WERI-Rb-1 (cell line): ENCODE measurements around the gene OTOG.

Experiments
- DNase-seq: peaks from one replicate; pipeline ENCODE4 v3.0.0-alpha.2; 2020
- H3K27ac ChIP-seq: fragments of 250-450 bp; sonication (Bioruptor Pico); 2 replicates; pipeline ENCODE4 v1.5.1; 2020; ENCODE audit warnings: mild to moderate bottlenecking, moderate library complexity
- H3K27me3 ChIP-seq: fragments of 250-450 bp; sonication (Bioruptor Pico); 2 replicates; pipeline ENCODE4 v1.5.1; 2021; ENCODE audit warnings: mild to moderate bottlenecking, low read depth, moderate library complexity; ENCODE audit not compliant: insufficient read depth, severe bottlenecking
- H3K36me3 ChIP-seq: fragments of 250-450 bp; sonication (Bioruptor Pico); 2 replicates; pipeline ENCODE4 v1.5.1; 2020; ENCODE audit warnings: mild to moderate bottlenecking, moderate library complexity
- H3K4me3 ChIP-seq: 2 replicates; pipeline ENCODE4 v1.5.1; 2011; ENCODE audit warnings: low read depth, mild to moderate bottlenecking, control low read depth, low read length
- H3K9me3 ChIP-seq: fragments of 250-450 bp; sonication (Bioruptor Pico); 2 replicates; pipeline ENCODE4 v1.5.1; 2021; ENCODE audit warnings: mild to moderate bottlenecking, moderate library complexity; ENCODE audit not compliant: severe bottlenecking
- TF ChIP-seq, protein P1 (sequence below): IDR thresholded peaks from 2 replicates; pipeline ENCODE4 v1.5.1; 2011; ENCODE audit warnings: low read depth, mild to moderate bottlenecking, control low read depth, inconsistent platforms, low read length

OTOG gene

DNA sequence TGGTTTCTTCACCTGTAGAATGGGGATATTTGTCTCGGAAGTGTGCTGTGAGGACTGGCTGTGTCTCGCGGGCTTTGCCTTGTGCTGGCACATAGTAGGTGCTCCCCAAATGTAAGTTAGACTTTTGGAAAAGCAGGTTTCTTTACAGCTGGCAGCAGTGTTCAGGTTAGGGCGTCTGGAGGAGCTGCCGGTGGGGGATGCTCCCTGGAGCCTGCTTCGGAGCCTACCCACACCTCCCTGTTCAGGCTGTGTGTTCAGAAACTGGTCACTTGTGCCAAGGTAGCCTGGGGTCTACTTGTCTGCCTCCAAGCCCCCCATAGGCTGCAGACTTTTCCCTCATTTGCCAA is 60.0 kb downstream of the OTOG start:
- H3K4me3 ChIP-seq = no peak overlapping the region
- no peaks in the 10 kb centered on the region for H3K36me3 ChIP-seq
- H3K27me3 ChIP-seq = no peaks in the 10 kb centered on the region
- TF ChIP-seq, protein P1, sequence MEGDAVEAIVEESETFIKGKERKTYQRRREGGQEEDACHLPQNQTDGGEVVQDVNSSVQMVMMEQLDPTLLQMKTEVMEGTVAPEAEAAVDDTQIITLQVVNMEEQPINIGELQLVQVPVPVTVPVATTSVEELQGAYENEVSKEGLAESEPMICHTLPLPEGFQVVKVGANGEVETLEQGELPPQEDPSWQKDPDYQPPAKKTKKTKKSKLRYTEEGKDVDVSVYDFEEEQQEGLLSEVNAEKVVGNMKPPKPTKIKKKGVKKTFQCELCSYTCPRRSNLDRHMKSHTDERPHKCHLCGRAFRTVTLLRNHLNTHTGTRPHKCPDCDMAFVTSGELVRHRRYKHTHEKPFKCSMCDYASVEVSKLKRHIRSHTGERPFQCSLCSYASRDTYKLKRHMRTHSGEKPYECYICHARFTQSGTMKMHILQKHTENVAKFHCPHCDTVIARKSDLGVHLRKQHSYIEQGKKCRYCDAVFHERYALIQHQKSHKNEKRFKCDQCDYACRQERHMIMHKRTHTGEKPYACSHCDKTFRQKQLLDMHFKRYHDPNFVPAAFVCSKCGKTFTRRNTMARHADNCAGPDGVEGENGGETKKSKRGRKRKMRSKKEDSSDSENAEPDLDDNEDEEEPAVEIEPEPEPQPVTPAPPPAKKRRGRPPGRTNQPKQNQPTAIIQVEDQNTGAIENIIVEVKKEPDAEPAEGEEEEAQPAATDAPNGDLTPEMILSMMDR = no peak
- H3K9me3 ChIP-seq = no peaks in the 10 kb centered on the region
- DNase-seq = no peak
- H3K27ac ChIP-seq = no peak overlapping the region

DNA sequence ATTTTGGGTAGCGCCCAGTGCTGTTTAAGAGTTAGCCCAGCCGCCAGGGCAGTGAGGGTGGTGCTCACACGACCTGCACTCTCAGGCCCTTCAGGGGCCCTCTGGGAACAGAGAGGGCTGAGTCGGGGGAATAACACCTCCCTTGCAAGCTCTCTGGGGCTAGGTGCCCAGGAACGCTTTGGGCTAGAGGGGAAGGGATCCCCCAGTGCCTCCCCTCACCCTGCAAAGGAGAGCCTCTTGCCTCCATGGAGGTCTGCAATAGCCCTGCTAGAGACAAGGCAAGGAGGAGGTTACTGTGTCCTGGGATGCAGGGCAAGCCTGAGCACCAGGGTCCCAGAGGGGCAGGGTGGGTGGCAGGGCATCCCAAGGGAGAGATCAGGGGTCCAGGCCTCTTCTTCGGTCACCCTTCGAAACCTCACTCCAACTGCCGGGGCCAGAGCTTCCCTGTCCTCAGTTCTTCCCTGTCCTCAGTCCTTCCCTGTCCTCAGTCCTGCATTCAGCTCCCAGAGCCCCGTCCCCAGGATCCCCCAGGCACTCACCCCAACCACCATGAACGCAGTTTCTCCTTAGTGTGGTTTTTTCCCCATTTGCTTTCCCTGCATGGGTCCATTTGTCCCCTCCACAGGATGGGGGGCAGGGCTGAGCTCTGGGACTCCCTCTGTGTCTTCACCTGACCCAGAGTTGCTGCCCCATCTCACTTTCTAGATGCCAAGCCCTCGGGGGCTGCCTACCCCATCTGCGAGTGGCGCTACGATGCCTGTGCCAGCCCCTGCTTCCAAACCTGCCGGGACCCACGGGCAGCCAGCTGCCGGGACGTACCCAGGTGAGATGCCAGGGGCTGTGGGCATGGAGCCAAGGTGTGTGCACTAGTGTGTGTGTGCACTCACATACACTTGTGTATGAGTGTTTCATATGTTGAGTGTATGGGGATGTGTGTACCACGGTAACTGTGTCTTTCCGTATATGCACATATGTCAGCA is 60.8 kb downstream of the OTOG start:
- Histone ChIP-seq H3K36me3 (no peaks in the 10 kb centered on the region), H3K27me3 (no peaks in the 10 kb centered on the region), H3K27ac (no peak overlapping the region), H3K9me3 (no peaks in the 10 kb centered on the region), H3K4me3 (no peak overlapping the region)
- TF ChIP-seq, protein P1 = no peak
- no peak for DNase-seq

DNA sequence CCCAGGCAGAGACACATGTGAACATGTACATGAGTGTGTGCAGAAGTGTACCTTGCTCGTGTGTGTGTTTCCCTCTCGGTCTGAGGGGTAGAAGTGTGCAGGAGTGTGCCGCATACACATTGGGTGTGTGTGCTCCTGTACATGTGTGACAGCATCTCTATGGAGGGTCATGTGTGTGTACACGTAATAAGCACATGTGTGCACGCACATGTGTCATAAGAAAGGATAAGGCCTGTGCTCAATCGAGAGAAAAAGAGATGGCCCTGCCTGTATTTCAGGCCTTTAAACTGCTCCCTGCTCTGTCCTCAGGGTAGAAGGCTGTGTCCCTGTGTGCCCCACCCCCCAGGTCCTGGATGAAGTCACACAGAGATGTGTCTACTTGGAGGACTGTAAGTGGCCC is 61.8 kb downstream of the OTOG start:
- Histone ChIP-seq H3K27ac (no peak overlapping the region), H3K9me3 (no peaks in the 10 kb centered on the region), H3K4me3 (no peak overlapping the region), H3K36me3 (no peaks in the 10 kb centered on the region), H3K27me3 (no peaks in the 10 kb centered on the region)
- DNase-seq = no peak
- TF ChIP-seq, protein P1 = no peak

DNA sequence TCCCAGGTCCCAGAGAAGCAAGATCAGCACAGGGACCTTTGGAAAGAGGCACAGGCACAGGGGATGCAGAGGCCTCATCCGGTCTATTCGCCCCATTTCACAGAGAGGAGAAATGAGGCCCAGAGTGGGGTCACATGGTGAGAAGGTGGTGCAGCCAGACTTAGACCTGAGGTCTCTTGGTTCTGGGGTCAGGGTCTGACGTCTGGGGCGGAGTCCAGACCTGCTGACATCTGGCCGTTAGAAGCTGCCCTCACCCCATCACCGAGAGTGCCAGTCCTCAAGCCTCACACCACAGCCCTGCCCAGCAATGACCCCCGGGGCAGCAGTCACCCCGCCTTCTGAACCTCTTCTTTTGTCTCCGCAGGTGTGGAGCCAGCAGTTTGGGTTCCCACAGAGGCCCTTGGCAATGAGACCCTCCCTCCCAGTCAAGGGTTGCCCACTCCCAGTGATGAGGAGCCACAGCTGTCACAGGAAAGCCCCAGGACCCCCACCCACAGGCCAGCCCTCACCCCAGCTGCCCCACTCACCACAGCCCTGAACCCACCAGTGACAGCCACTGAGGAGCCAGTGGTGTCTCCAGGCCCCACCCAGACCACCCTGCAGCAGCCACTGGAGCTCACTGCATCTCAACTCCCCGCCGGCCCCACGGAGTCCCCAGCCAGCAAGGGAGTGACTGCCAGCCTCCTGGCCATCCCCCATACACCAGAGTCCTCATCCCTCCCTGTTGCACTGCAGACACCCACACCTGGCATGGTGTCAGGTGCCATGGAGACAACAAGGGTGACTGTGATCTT is 62.4 kb downstream of the OTOG start:
- H3K36me3 ChIP-seq = no peaks in the 10 kb centered on the region
- H3K27me3 ChIP-seq = no peaks in the 10 kb centered on the region
- no peak for DNase-seq
- H3K9me3 ChIP-seq = no peaks in the 10 kb centered on the region
- TF ChIP-seq, protein P1 = no peak
- no peak overlapping the region for H3K27ac ChIP-seq
- H3K4me3 ChIP-seq = no peak overlapping the region

DNA sequence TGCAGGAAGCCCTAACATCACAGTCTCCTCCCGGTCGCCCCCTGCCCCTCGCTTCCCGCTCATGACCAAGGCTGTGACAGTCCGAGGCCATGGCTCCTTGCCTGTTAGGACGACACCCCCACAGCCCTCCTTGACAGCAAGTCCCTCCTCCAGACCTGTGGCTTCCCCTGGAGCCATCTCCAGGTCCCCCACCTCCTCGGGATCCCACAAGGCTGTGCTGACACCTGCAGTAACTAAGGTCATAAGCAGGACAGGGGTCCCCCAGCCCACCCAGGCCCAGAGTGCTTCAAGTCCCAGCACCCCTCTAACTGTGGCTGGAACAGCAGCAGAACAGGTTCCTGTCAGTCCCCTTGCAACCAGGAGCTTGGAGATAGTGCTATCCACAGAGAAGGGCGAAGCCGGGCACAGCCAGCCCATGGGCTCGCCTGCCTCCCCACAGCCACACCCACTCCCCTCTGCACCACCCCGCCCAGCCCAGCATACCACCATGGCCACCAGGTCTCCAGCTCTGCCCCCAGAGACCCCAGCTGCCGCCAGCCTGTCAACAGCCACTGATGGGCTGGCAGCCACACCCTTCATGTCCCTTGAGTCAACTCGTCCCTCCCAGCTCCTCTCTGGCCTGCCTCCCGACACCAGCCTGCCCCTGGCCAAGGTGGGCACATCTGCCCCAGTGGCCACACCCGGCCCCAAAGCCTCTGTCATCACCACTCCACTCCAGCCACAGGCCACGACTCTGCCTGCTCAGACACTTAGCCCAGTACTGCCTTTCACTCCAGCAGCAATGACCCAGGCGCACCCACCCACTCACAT is 63.2 kb downstream of the OTOG start:
- Histone ChIP-seq H3K9me3 (no peaks in the 10 kb centered on the region), H3K27me3 (no peaks in the 10 kb centered on the region), H3K27ac (no peak overlapping the region), H3K4me3 (no peak overlapping the region), H3K36me3 (no peaks in the 10 kb centered on the region)
- no peak for DNase-seq
- TF ChIP-seq, protein P1 = no peak
